HCT116 (cell line): ENCODE data around the gene TNIK.

Experiments used
- CEBPB ChIP-seq: IDR thresholded peaks from 2 replicates; pipeline ENCODE4 v1.6.1; 2012; ENCODE audit warnings: low read depth
- CTCF ChIP-seq, 3 experiments: fragments of 200-600 bp in 1 of 3; sonication (generic) in 1 of 3; IDR thresholded peaks in 2 of 3; conservative IDR thresholded peaks in 1 of 3; 2 replicates each; pipeline ENCODE4 v1.5.1; 2012 to 2017; ENCODE audit warnings: low read depth in 2 of 3, low read length in 2 of 3, antibody characterized with exemption in 1 of 3, borderline replicate concordance in 1 of 3, control low read depth in 1 of 3, mild to moderate bottlenecking in 1 of 3, mixed read lengths in 1 of 3, mixed run types in 1 of 3, moderate library complexity in 1 of 3; ENCODE audit not compliant: insufficient read depth in 1 of 3
- ELF1 ChIP-seq: IDR thresholded peaks from 2 replicates; pipeline ENCODE4 v1.6.1; 2012; ENCODE audit warnings: low read depth, borderline replicate concordance
- EZH2phosphoT487 ChIP-seq: fragments of 200-600 bp; IDR thresholded peaks from 2 replicates; pipeline ENCODE4 v1.6.1; 2018; ENCODE audit warnings: antibody characterized with exemption, borderline replicate concordance
- MAX ChIP-seq: IDR thresholded peaks from 2 replicates; pipeline ENCODE4 v1.6.1; 2012
- POLR2A ChIP-seq: IDR thresholded peaks from 2 replicates; pipeline ENCODE4 v1.7.0; 2011; ENCODE audit warnings: borderline replicate concordance; ENCODE audit not compliant: insufficient read depth, insufficient read length; ENCODE audit errors: extremely low read depth
- SIN3A ChIP-seq: IDR thresholded peaks from 2 replicates; pipeline ENCODE4 v1.6.1; 2012; ENCODE audit warnings: low read depth
- SRF ChIP-seq: IDR thresholded peaks from 2 replicates; pipeline ENCODE4 v1.6.1; 2012; ENCODE audit warnings: low read depth
- YY1 ChIP-seq: IDR thresholded peaks from 2 replicates; pipeline ENCODE4 v1.6.1; 2011; ENCODE audit warnings: low read length, low read depth, moderate library complexity, mild to moderate bottlenecking; ENCODE audit not compliant: insufficient replicate concordance; ENCODE audit errors: extremely low read depth
- ZBTB33 ChIP-seq: IDR thresholded peaks from 2 replicates; pipeline ENCODE4 v1.6.1; 2011; ENCODE audit warnings: mild to moderate bottlenecking, low read length, moderate library complexity; ENCODE audit not compliant: insufficient replicate concordance; ENCODE audit errors: extremely low read depth
- ZFX ChIP-seq: fragments of 450-650 bp; IDR thresholded peaks from 2 replicates; pipeline ENCODE4 v1.6.1; 2017
- ZNF274 ChIP-seq: fragments of 200-500 bp; sonication (Bioruptor generic); IDR thresholded peaks from 2 replicates; pipeline ENCODE4 v1.6.1; 2014; ENCODE audit warnings: mild to moderate bottlenecking, low read depth, low read length, inconsistent platforms

- TF ChIP-seq ZNF274 (no peak), CEBPB (no peak), CTCF (IDR thresholded peaks at IDR 0.05 in 2 of 3, conservative IDR thresholded peaks at IDR 0.05 in 1 of 3; ENCODE audit: borderline replicate concordance in 1 of 3, insufficient read depth in 1 of 3, low read depth in 2 of 3, low read length in 2 of 3) (no peak), YY1 (no peak), POLR2A (no peak), ELF1 (no peak), MAX (no peak), SRF (no peak), SIN3A (no peak), ZBTB33 (no peak), EZH2phosphoT487 (no peak), ZFX (no peak)
Measured at GRCh38 chr3:171364500-171364899, 95.7 kb downstream of the TNIK start.
